GM18907 (cell line): ENCODE results near the gene POLE.

Source experiments
- ATAC-seq: cut with Tn5 transposase; IDR thresholded peaks from one replicate; pipeline ENCODE4 v1.9.1; 2021; ENCODE audit warnings: mild to moderate bottlenecking, moderate library complexity; ENCODE audit not compliant: unreplicated experiment

POLE gene

DNA sequence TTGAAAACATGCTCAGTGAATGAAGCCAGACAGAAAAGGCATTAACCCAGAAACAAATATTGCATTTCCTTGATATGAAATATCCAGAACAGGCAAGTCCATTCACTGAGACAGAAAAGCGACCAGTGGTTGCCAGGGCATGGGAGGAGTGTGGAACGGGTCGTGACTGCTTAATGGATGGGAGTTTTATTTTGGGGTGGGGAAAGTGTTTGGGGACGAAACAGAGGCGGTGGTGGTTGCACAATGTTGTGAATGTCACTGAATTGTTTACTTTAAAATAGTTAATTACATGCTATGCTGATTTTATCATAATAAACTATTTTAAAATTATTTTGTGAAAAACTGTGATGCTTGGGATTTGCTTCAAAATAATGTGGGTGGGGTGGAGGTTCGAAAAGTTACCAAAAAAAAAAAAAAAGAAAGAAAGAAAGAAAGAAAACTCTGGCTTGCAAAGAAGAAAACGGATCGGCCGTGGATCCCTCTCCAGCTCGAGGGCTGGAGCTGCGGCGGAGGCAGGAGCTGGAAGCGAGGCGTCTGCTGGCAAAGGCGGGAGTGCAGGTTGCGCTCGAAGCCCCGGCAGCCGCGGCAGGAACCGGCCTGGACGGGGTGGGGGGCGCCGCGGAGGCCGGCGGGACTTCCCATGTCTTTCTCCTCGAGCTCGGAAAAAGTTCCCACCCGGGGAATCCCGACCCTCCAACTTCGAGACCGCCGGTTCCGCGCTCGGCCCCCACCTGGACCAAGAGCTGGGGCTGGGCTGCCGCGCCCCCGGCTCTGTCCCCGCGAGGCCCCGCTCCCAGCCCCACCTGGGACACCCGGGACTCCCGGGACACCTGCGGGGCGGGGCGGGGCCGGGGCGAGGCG lies 69.1 kb downstream of the POLE start:
- no peak for ATAC-seq

DNA sequence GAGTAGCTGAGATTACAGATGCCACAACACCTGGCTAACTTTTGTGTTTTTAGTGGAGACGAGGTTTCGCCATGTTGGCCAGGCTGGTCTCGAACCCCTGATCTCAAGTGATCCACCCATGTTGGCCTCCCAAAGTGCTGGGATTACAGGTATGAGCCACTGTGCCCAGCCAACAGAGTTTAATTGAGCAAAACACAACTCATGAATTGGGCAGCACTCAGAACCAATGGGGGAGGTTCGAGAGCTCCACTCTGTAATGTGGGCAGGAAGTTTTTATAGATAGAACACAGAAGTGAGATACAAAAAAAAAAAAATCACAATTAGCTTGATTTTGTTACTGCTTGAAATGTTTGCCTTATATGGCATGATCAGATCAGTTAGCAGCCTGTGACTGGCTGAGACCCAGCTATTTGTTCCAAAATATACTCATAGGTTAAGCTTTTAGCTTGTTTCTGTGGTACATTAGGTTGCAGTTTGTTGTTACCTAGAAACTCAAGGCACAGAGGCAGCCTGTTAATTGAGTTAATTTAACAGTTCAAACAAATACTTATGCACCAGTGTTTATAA lies 69.9 kb downstream of the POLE start:
- no peak for ATAC-seq

DNA sequence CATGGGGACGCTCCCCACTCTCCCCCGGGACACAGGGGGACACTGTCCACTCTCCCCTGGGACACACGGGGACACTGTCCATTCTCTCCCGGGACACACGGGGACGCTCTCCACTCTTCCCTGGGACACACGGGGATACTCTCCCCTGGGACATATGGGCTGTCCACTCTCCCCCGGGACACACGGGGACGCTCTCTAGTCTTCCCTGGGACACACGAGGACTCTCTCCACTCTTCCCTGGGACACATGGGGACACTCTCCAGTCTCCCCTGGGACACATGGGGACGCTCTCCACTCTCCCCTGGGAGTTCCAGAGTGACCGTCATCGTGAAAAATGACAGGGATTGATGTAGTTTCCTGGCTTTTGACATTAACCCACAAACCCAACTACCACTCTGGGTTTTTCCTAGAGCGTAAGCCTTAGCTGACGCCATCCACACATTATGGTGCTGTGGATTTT lies 71.5 kb downstream of the POLE start:
- no peak for ATAC-seq

DNA sequence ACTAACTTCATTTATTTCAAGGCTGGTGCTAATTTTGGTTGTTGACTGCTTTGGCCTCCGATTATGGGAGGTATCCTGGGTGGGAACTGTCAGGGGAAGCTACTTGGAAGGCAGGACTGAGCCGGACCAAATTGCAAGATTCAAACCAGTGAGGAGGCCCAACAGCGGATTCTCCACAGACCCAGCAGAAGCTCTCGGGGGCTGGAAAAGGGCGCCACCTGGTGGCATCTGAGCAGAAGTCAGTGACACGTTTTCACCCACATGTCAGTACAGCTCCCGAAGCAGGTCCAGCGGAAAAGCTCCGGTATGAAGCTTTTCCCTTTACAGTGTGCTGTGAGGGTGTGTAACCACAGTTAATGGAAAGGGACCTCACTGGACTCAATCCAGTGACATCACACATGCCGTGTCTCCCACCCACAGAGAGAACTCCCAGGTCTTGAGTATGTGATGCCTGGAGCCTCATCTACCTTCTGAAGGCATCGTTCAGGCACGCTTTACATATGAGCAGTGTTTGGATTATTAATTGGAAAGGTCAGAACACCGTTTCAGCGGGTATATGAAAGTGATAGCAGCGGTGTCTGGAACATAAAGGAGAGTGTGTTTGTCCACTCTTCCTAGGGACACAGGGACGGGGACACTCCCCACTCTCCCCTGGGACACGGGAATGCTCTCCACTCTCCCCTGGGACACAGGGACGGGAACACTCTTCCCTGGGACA lies 72.1 kb downstream of the POLE start:
- no peak for ATAC-seq

DNA sequence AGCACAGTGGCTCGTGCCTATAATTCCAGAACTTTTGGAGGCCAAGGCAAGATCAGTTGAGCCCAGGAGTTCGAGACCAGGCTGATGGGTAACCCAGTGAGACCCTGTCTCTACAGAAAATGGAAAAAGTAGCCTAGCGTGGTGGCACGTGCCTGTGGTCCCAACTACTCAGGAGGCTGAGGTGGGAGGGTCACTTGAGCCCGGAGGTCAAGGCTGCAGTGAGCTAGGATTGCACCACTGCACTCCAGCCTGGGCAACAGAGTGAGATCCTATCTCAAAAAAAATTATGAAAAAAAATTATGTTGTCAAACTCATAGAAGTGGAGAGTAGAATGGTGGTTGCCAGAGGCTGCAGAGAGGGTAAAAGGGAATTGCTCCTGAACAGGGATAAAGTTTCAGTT lies 73.1 kb downstream of the POLE start:
- no peak for ATAC-seq

DNA sequence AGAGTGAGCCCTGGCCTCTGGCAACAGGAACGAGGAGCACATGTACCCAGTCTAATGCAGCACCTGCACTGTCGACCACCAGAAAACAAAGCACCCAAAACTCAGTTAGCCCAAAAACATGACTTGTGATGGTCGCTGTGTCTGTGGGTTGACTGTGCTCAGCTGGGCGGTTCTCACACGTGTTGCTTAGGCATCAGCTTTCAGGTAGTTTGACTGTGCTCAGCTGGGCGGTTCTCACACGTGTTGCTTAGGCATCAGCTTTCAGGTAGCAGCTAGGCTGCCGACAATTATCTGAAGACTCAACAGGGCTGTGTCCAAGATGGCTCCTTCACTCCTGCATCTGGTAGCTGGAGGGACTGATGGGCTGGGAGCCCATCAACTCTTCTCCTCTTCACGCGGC lies 75.5 kb downstream of the POLE start:
- ATAC-seq: no peak

DNA sequence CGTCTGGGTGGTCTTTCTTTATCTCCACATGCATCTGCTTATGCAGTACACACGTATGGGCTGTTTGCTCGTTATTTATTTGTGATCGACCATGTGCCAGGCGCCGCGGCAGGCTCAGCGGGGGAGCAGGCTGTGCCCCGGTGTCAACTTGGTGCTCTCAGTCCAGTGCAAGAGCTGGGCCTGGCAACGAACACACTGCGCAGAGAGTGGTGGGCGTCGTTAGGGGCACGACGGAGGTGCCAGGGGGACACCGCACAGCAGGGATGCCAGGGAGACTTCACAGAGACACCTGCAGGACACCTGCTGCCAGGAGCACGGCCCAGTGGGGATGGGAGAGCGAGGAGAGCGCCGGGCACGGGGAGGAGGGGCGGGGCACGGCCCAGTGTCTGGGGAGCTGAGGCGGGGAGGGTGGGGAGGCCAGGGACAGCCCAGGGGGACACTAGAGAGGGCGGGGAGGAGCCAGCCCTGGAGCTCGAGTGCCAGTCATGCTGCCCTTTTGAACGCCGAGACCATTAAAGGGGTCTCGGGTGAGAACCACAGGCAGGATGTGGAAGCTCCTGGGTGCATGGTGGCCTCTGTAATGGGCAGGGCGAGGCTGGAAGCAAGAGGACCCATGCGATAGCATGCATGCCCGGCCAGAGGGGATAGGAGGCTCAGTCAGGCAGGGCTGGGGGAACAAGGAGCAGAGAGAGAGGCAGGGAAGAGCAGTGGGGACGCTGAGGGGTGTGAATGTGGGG lies 76.1 kb downstream of the POLE start:
- no peak for ATAC-seq

DNA sequence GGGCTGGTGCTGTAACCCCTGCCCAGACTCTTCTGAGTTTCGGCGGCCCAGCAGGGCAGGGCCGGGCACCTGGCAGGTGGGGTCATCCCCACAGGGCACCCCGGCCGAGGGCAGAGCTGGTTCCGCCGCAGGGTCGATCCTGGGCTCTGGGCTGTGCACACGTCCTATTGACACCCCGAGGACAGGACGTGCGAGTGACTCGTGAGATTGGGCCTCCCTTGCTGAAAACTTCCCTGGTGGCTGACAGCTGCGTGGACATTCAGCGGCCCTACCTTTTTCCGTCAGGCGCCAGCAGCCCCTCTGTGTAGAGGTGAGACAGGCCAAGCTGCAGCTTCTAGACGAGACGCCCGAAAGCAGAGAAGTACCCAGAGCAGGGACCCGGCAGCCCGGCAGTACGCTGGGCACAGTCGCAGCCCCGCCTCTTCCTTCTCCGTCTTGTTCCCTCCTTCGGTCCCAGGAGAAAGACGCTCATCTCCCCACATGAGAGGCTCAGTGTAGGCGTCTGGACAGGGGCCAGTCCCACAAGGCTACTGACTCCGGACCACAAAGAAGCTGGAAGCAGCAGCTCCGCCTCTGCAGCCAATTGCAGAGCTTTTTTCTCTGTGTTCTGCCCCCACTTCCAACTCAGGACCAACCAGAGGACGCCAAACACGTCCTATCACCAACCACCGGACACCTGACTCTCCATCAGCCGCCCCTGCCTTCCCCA lies 76.9 kb downstream of the POLE start, which contains the start of gene LRCOL1:
Gene LRCOL1, minus strand, starts transcription at position 532 of the 709 bp plus-strand sequence. CDS start 4,331 bp downstream, outside the sequence.
- ATAC-seq: no peak

DNA sequence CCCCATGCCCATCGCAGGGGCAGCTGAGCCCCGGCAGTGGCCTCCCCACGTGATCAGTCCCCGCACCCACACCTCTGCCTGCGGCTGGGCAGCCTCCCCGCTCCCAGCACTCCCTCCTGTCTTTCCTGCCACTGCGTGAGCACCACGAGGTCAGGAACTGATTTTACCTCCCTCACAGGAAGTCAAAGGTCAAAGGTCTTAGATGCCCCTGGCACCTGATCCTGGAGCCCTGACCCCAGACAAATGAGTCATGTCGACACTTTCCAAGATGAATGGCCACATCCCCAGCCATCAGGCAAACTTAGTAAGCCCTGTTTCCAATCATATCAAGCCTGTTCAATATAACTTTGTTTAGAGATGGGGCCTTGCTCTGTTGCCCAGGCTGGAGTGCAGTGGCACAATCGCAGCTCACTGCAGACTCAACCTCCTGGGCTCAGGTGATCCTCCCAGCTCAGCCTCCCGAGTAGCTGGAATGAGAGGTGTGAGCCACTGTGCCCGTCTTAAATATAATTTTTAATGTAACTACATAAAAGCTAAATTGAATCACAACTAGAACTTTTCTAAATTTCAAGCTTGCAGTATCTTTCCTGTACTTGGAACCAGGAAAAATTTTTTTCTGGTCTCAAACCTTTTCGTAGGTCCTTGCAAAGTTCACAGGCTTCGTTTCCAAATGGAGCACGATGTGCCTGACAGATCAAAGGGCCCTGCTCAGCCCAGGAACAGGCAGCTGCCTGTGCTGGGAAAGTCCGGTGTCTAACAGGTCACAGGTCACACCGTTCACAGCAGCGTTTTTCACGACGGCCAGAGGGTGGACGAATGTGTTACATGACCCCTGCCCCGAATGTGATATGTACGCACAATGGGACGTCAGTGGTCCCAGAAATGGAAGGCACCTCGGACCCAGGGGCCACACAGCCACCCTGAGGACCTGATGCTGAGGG lies 78.6 kb downstream of the POLE start:
- ATAC-seq: no peak

DNA sequence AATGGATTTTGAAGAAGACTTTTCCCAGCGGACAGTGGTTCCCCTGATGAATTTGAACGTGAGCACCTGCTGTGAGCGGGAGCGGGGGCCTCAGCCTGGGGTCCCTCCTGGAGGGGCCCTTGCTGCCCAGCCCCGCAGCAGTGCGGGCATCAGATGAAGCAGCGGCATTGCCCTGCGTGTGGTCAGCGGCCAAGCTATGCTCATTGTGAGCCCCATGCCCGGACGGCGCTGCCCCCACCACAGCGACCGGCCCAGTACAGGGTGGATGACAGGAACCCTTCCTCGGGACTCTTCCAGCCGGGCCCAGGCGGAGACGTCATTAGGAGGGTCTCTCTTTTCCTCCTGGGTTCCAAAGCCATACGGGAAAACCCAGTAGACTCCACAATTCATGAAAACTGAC lies 80.2 kb downstream of the POLE start:
- ATAC-seq: no peak

DNA sequence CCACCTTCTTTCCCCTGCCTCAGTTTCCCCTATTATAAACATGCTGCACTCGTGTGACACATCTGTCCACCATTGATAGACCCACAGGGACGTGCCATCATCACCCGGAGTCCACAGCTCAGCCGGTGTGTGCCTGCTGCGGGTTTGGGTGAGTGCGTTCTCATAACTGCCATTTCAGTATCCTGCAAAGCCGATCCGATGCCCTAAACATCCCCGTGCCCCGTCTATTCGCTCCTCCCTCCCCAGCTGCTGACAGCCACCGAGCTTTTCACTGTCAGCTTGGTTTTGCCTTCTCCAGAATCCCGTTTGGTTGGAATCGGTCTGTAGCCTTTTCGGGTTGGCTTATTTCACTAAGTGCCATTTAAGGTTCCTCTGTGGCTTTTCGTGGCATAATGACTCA lies 80.7 kb downstream of the POLE start:
- no peak for ATAC-seq

DNA sequence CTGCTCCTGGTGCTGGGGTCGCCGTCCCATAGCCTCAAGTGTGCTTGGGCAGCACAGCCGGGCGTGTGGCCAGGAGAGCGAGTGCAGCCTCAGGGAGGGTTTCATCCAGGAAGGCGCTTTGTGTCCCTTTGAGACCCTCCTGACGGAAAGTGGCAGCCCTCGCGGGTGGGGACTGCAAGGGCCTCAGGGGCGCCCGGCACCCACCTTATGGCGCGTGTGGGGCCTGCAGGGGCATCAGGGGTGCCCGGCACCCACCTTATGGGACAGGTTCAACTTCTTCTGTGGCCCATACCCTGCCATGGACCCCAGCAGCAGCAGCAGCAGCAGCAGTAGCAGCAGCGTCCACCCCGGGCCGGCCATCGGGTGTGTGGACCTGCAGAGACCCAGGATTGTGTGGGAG lies 81.2 kb downstream of the POLE start:
- no peak for ATAC-seq

DNA sequence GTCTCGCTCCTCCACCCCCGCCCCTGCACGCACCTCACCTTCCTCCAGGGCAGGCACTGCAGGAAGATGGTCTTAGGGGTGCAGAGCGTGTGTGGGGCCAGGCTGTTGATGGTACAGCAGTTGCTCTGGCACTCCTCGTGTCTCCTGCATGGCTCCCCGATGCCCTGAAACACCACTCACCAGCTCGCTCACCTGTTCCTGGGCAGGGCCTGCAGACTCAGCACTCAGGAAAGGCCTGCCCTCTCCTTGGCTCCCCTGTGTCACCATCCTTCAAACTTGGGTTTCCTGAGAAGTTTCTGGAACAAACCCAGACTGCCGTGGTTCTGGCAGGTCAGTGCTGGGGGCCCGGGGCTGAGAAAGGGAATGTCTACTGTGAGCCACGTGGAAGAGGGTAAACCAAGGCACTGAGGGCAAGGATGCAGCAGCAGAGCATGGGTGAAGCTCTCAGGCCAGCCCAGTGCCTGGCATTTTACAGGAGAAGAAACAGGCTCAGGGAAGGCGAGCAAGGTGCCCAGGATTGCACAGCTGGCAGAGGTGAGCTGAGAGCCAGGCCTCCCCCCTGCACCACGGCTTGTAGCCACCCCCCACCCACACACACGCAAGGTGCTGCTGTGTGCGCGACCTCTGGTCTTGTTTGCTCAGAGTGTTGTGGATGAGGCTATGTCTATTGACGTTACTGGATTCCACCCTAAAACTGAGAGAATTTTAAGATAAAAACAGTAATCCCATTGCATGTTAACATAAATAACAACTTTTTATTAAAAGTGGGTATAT lies 82.3 kb downstream of the POLE start:
- ATAC-seq: no peak

DNA sequence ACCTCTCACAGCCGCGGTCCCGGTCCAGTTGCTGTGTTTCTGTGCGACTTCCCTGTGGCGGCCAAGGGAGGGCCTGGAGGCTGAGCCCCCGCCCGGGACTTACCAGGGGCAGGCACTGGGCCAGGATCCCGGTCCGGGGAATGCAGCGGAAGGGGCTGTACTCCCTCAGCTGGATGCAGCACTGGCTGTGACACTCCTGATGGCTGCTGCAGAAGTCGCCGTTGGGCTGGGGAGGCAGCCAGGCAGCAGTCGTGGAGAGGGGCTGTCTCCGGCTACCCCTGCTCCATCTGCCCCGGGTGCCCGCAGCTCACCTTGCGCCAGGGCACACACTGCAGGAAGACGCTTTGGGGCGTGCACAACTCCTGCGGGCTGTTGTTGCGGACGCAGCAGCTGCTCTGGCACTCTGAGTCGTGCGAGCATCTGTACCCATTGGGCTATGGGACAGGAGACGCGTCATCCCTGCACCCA lies 83.0 kb downstream of the POLE start:
- ATAC-seq: no peak

DNA sequence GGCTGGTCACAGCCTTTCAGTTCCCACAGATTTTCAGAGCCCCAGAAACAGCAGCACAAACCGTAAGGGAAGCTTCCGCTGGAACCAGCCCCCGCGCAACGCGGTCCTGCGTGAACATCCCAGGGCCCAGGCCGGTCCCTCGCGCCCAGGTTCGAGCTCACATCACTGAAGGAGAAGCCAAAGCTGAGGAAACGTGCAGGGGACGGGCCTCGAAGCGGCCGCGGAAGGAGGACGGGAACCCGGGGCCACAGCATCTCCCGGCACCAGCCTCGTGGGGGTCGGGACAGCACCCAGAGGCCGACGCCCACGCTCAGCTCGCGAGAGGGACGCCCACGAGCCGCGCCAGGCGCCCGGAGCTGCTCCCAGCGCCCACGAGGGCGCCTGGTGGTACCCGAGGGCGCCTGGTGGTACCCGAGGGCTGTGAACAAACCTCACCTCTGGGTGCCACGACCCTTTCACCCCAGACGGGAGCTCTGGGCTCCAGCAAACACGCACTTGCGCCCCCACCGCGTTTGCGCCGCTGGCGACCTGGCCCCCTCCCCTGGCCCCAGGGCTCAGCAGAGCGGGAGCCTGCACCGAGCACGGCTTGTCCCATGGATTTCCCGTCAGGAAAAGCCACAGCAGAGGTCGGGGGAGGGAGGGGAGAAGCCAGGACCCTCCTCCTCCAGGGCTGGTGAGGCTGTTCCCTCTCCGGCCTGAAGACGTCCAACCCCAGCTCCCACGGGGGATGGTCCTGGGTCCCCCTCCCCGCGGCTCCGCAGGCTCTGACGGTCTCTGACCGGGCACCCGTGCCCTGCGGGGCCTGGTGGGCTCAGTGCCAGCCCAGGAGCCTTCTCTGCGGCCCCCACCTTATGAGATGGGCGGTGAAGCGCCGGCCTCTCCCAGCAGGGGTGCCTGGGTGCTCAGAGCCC lies 83.6 kb downstream of the POLE start:
- no peak for ATAC-seq

DNA sequence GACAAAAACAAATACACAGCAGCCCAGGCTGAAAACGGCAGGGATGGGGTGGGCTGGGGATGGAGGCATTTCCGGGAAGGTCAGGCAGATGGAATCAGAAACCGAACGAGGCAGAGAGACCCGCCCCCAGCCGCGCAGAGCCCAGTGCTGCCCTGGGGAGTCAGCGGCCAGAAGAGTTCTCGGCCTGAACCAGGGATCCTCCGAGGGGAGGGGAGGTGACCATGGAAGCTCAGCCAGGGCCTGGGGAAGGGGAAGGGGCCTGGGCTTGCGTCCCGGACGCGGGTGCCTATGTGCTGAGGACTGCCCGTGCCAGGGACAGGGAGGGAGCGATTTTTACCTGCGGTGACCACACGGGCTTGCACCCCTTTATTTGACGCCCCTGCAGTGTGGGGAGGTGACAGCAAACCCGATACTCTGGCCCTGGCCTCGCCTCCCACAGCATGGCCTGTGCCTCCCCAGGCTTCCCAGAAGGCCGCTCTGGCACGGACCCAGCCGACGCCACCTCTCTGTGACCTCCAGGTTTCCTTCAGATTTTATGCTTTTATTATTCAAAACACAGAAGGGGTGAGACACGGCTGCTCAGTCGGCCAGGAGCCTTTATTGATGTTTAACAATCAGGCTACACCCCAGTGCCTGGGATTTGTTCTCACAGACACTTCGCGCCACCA lies 84.4 kb downstream of the POLE start:
- ATAC-seq: no peak
